MCF 10A (cell line): ENCODE results near the gene GIT1. TPM values are rescaled to one million over a fixed set of nuclear protein-coding genes. Genes with fewer than 3 reads are reported as not detected.

Source experiments
- BruUV-seq: library from RNA; stranded (reverse); fragments of 400-500 nt; replicated peaks from 2 replicates; lab custom pipeline; 2021; lab: Mats Ljungman, UMichigan
- CTCF ChIA-PET: fragments of 300-600 bp; sonication (Branson Sonifier 250); formaldehyde crosslinking; extraction: SDS; loops from one replicate; lab custom pipeline; 2021; ENCODE audit warnings: antibody characterized with exemption, inconsistent platforms; lab: Yijun Ruan, JAX
- POLR2A ChIA-PET: fragments of 300-600, 350-650 bp; sonication (Branson Sonifier 250); formaldehyde crosslinking; extraction: SDS; loops from one replicate; lab custom pipeline; 2020; ENCODE audit warnings: antibody characterized with exemption, inconsistent platforms; lab: Yijun Ruan, JAX
- DNase-seq: peaks from one replicate; pipeline ENCODE4 v3.0.0-alpha.2; 2018; ENCODE audit not compliant: unreplicated experiment
- H3K27ac Mint-ChIP-seq: one replicate; pipeline ENCODE4 v1.8.0; 2022; ENCODE audit warnings: mild to moderate bottlenecking, low read depth, mixed read lengths; ENCODE audit not compliant: unreplicated experiment
- H3K27me3 Mint-ChIP-seq: one replicate; pipeline ENCODE4 v1.8.0; 2022; ENCODE audit warnings: mixed read lengths; ENCODE audit not compliant: insufficient read depth, unreplicated experiment
- H3K36me3 Mint-ChIP-seq: one replicate; pipeline ENCODE4 v1.8.0; 2022; ENCODE audit warnings: mild to moderate bottlenecking, moderate library complexity, mixed read lengths; ENCODE audit not compliant: insufficient read depth, unreplicated experiment
- H3K4me1 Mint-ChIP-seq: one replicate; pipeline ENCODE4 v1.8.0; 2022; ENCODE audit warnings: mixed read lengths; ENCODE audit not compliant: insufficient read depth, unreplicated experiment
- H3K4me3 Mint-ChIP-seq: one replicate; pipeline ENCODE4 v1.8.0; 2022; ENCODE audit warnings: mild to moderate bottlenecking, moderate library complexity, mixed read lengths; ENCODE audit not compliant: unreplicated experiment
- H3K9me3 Mint-ChIP-seq: one replicate; pipeline ENCODE4 v1.8.0; 2022; ENCODE audit warnings: mixed read lengths; ENCODE audit not compliant: unreplicated experiment
- intact Hi-C: fragments of 100-400 bp; cut with micrococcal nuclease; formaldehyde crosslinking; loops from 2 replicates; pipeline ENCODE4 v1.14.1; 2022
- total RNA-seq: library from RNA; stranded (reverse); gene quantifications from 2 replicates; pipeline ENCODE4 v1.2.3, GENCODE V29; 2022
- TF ChIP-seq, protein P1 (sequence below): fragments of 200-600 bp; IDR thresholded peaks from one replicate; pipeline ENCODE4 v1.8.0; 2022; ENCODE audit warnings: antibody characterized with exemption, mild to moderate bottlenecking; ENCODE audit not compliant: unreplicated experiment

Gene GIT1
- total RNA-seq, 1 experiment from 2014 or later, result 49.0 TPM

GRCh38 chr17:29618272-29619065 is 29.0 kb upstream of the GIT1 start:
- TF ChIP-seq, protein P1, sequence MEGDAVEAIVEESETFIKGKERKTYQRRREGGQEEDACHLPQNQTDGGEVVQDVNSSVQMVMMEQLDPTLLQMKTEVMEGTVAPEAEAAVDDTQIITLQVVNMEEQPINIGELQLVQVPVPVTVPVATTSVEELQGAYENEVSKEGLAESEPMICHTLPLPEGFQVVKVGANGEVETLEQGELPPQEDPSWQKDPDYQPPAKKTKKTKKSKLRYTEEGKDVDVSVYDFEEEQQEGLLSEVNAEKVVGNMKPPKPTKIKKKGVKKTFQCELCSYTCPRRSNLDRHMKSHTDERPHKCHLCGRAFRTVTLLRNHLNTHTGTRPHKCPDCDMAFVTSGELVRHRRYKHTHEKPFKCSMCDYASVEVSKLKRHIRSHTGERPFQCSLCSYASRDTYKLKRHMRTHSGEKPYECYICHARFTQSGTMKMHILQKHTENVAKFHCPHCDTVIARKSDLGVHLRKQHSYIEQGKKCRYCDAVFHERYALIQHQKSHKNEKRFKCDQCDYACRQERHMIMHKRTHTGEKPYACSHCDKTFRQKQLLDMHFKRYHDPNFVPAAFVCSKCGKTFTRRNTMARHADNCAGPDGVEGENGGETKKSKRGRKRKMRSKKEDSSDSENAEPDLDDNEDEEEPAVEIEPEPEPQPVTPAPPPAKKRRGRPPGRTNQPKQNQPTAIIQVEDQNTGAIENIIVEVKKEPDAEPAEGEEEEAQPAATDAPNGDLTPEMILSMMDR, result no peak
- H3K36me3 Mint-ChIP-seq, result peaks cover 1% of the 10 kb centered on the region
- no peaks in the 10 kb centered on the region for H3K27me3 Mint-ChIP-seq
- BruUV-seq, result no TSS peak
- intact Hi-C loops, result no loop called here
- POLR2A ChIA-PET, result interaction anchor here (1.1 to 1.6 kb wide), 4 partner anchors 13 to 93 kb away, joined by 4 to 6 read pairs (median 5); no protein-coding TSS in a partner anchor
- DNase-seq, result no peak
- no peak overlapping the region for H3K4me3 Mint-ChIP-seq
- H3K9me3 Mint-ChIP-seq, result no peaks in the 10 kb centered on the region
- CTCF ChIA-PET, result interaction anchor here (0.7 to 2.1 kb wide), 12 partner anchors 9 to 1006 kb away, joined by 3 to 11 read pairs (median 4); no protein-coding TSS in a partner anchor
- no peak overlapping the region for H3K27ac Mint-ChIP-seq
- H3K4me1 Mint-ChIP-seq, result peaks cover 31% of the 10 kb centered on the region

DNA sequence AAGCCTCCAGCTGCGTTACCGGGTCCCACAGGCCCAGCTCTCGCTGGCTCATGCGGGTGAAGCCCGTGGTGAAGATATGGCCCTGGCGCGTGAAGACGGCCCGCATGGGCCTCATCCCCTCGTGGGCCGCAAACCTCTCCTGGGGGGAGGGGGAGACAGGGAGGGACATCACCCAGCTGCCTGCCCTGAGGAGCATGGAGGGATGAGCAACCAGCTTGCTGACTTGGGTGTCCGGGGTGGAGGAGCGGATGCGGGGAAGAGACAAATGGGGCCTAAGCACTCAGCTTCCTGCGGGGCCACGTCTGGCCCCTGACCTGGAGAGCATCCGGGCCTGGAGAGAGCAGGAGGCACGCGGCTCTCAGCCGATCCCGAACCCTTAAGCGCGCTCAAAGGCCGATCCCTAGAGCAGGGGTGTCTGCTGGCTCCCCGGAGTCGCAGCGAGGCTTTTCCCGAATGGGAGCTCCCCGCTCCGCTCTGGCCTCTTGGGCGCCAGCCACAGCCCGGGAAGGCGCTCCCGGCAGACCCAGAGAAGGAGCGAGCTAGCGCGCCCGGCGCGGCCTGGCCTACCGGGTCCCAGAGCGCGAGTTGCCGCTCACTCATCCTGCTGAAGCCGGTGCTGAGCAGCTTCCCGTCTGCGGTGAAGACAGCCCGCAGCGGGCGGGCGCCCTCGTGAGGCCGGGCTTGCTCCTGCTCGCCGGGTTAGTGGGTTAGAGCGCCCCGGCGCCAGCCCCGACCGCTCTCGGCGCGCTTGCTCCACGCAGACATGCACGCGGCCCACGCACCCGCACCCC is 28.2 kb upstream of the GIT1 start:
- POLR2A ChIA-PET, result interaction anchor here (1.1 to 1.6 kb wide), 4 partner anchors 13 to 93 kb away, joined by 4 to 6 read pairs (median 5); no protein-coding TSS in a partner anchor
- CTCF ChIA-PET, result interaction anchor here (0.6 to 2.1 kb wide), 21 partner anchors 9 to 248 kb away, joined by 3 to 11 read pairs (median 4); no protein-coding TSS in a partner anchor
- TF ChIP-seq, protein P1, result peak; percentile 24
- H3K4me1 Mint-ChIP-seq, result peaks cover 27% of the 10 kb centered on the region
- H3K27ac Mint-ChIP-seq, result no peak overlapping the region
- H3K9me3 Mint-ChIP-seq, result no peaks in the 10 kb centered on the region
- intact Hi-C loops, result no loop called here
- no TSS peak for BruUV-seq
- no peaks in the 10 kb centered on the region for H3K36me3 Mint-ChIP-seq
- H3K4me3 Mint-ChIP-seq, result no peak overlapping the region
- H3K27me3 Mint-ChIP-seq, result no peaks in the 10 kb centered on the region
- DNase-seq, result no peak

DNA sequence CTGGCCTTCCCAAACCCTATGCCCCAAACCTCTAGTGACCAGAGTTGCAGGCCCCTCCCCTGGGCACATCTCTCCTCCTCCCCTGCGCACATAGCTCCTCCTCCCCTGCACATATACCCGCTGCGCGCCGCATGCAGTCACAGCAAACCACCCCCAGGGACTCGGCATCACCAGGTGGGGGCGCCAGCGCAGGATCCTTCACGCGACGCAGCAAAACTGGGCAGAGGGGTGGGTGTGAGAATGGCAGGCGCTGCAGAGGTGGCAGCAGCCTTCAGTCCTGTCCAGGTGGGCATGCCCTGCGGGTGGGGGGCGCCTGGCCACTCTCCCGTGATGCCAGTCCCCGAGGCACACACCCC is 27.7 kb upstream of the GIT1 start:
- POLR2A ChIA-PET, result interaction anchor here (1.3 to 1.6 kb wide), 2 partner anchors 12 to 22 kb away, joined by 4 to 5 read pairs; no protein-coding TSS in a partner anchor
- no peaks in the 10 kb centered on the region for H3K27me3 Mint-ChIP-seq
- DNase-seq, result no peak
- no TSS peak for BruUV-seq
- CTCF ChIA-PET, result interaction anchor here (0.5 to 1.7 kb wide), 11 partner anchors 11 to 247 kb away, joined by 3 to 11 read pairs (median 4); no protein-coding TSS in a partner anchor
- H3K9me3 Mint-ChIP-seq, result no peaks in the 10 kb centered on the region
- H3K36me3 Mint-ChIP-seq, result no peaks in the 10 kb centered on the region
- TF ChIP-seq, protein P1, result peak; percentile 24
- intact Hi-C loops, result no loop called here
- H3K27ac Mint-ChIP-seq, result no peak overlapping the region
- H3K4me1 Mint-ChIP-seq, result peaks cover 24% of the 10 kb centered on the region
- no peak overlapping the region for H3K4me3 Mint-ChIP-seq
